H1 (cell line): Measurements from ENCODE around the gene PDZD11. TPM values are rescaled to one million over a fixed set of nuclear protein-coding genes. Genes with fewer than 3 reads are reported as not detected.

ENCODE experiments used
- BACH1 ChIP-seq: IDR thresholded peaks from 2 replicates; pipeline ENCODE4 v1.6.1; 2012; ENCODE audit warnings: low read length, improper control_type of control experiment
- BCL11A ChIP-seq, 2 experiments: IDR thresholded peaks; one replicate each; pipeline ENCODE4 v1.6.1; 2011; ENCODE audit warnings: low read depth in 2 of 2, low read length in 2 of 2, mild to moderate bottlenecking in 2 of 2
- CTCF ChIP-seq, 3 experiments: IDR thresholded peaks; 1 replicate in 2 of 3; 2 replicates in 1 of 3; pipeline versions ENCODE4 v1.5.1 to v1.6.1; 2011; ENCODE audit warnings: low read length in 3 of 3, mild to moderate bottlenecking in 3 of 3, inconsistent platforms in 2 of 3, low read depth in 1 of 3, moderate library complexity in 1 of 3; ENCODE audit not compliant: insufficient read depth in 1 of 3; ENCODE audit errors: control extremely low read depth in 1 of 3
- EGR1 ChIP-seq: IDR thresholded peaks from 2 replicates; pipeline ENCODE4 v1.6.1; 2011; ENCODE audit warnings: low read depth, low read length, borderline replicate concordance
- HDAC2 ChIP-seq, 2 experiments: fragments of 300-600 bp in 1 of 2; sonication (generic) in 1 of 2; IDR thresholded peaks; 2 replicates each; pipeline ENCODE4 v1.6.1; 2011 to 2012; ENCODE audit warnings: low read depth in 2 of 2, low read length in 2 of 2, mild to moderate bottlenecking in 2 of 2, moderate library complexity in 2 of 2, borderline replicate concordance in 1 of 2, inconsistent platforms in 1 of 2
- HDAC6 ChIP-seq: IDR thresholded peaks from one replicate; pipeline ENCODE4 v1.7.1; 2012; ENCODE audit warnings: low read depth, mild to moderate bottlenecking, inconsistent platforms, low read length, moderate library complexity
- JUND ChIP-seq: IDR thresholded peaks from 2 replicates; pipeline ENCODE4 v1.6.1; 2011; ENCODE audit warnings: mild to moderate bottlenecking, improper control_type of control experiment, low read length
- KDM4A ChIP-seq: IDR thresholded peaks from one replicate; pipeline ENCODE4 v1.7.1; 2012; ENCODE audit warnings: low read depth, mild to moderate bottlenecking, moderate library complexity, low read length, inconsistent platforms; ENCODE audit not compliant: severe bottlenecking
- KDM5A ChIP-seq: fragments of 200-600 bp; IDR thresholded peaks from 2 replicates; pipeline ENCODE4 v1.7.1; 2012; ENCODE audit warnings: mild to moderate bottlenecking, low read length, inconsistent platforms, mixed read lengths
- SAP30 ChIP-seq: fragments of 300-600 bp; sonication (generic); IDR thresholded peaks from 2 replicates; pipeline ENCODE4 v1.7.1; 2012; ENCODE audit warnings: low read length, moderate library complexity, mild to moderate bottlenecking, inconsistent platforms; ENCODE audit not compliant: insufficient read depth, insufficient replicate concordance
- SIN3A ChIP-seq, 2 experiments: IDR thresholded peaks in 1 of 2; conservative IDR thresholded peaks in 1 of 2; 2 replicates each; pipeline ENCODE4 v1.6.1; 2011 to 2012; ENCODE audit warnings: low read length in 2 of 2, improper control_type of control experiment in 1 of 2, low read depth in 1 of 2, mild to moderate bottlenecking in 1 of 2
- SP2 ChIP-seq: IDR thresholded peaks from 2 replicates; pipeline ENCODE4 v1.6.1; 2012; ENCODE audit warnings: mild to moderate bottlenecking, low read length, inconsistent platforms
- TAF1 ChIP-seq: IDR thresholded peaks from 2 replicates; pipeline ENCODE4 v1.6.1; 2011; ENCODE audit warnings: mild to moderate bottlenecking, low read depth, low read length
- TAF7 ChIP-seq: optimal IDR thresholded peaks from 2 replicates; pipeline ENCODE3; 2011; ENCODE audit warnings: low read depth, mild to moderate bottlenecking, inconsistent platforms, low read length, moderate library complexity, borderline replicate concordance
- TBP ChIP-seq: IDR thresholded peaks from 2 replicates; pipeline ENCODE4 v1.6.1; 2011; ENCODE audit warnings: low read depth, low read length, improper control_type of control experiment
- TEAD4 ChIP-seq: IDR thresholded peaks from 2 replicates; pipeline ENCODE4 v1.6.1; 2012; ENCODE audit warnings: low read depth, low read length, inconsistent platforms, mixed read lengths
- polyA plus RNA-seq, 7 experiments: library from polyadenylated mRNA; depleted of rRNA in 3 of 7; stranded (reverse) in 5 of 7; unstranded in 2 of 7; fragments of >200 nt in 5 of 7; fragments of 200-250 nt in 2 of 7; gene quantifications; 1 replicate in 5 of 7; 2 replicates in 1 of 7; 4 replicates in 1 of 7; pipeline versions ENCODE4 v1.2.1 to v1.2.3, GENCODE V29; 2011 to 2013; ENCODE audit warnings: missing spikeins in 2 of 7, mixed read lengths in 2 of 7
- total RNA-seq: library from RNA; stranded (reverse); fragmentation: NEBNext Ultra II Directional; extraction: Animal tissue kit (Norgen Biotek cat#: 25700); gene quantifications from 2 replicates; pipeline ENCODE4 v1.2.1, GENCODE V29; 2021

PDZD11 gene
- total and polyA plus RNA-seq, 2 of the 8 experiments (the other 6 are each of a cell fraction or from before 2014, with no cell fraction given): 31.5 to 55.9 TPM

DNA sequence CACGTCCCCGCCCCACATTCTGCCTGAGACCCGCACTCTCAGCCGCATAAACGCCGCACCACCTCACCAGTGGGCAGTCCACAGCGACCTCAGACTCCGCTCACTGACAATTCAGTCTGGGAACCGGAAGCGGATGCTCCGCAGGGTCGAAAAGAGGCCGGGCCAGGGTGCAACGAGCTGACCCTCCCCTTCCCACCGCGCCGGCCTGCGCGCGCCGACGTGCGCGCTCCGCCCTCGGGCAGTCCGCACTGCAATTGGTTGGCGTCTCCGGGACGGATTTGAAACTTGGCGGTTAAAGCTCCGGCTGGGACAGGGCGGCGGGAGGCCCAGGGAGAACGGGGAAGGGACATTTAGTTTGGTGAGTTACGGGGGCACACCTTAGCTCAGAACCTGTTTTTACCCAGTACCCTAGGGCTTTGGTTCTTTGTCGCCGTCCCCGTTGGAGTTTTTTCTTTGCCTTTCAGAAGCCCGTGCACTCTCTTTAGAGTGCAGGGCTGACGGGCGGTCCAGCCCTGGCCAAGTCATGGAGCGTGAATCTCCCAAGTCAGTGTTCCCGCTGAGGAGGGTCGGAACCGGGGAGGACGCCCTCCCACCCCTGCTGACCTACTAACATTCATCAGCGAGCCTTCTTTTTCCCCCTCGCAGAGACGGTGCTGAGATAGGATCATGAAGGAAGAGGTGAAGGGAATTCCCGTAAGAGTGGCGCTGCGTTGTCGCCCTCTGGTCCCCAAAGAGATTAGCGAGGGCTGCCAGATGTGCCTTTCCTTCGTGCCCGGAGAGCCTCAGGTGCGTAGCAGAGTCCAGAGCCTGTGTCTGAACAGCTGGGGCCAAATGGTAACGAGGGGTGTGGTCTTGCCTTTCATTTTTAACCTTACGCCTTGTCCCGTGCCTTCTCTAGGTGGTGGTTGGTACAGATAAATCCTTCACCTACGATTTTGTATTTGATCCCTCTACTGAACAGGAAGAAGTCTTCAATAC is at the start of gene PDZD11, which contains the start of gene KIF4A (continued):
- TF ChIP-seq SAP30: peak; percentile 31
- TF ChIP-seq CTCF (IDR thresholded peaks at IDR 0.05; ENCODE audit: control extremely low read depth in 1 of 3, insufficient read depth in 1 of 3, low read depth in 1 of 3, low read length in 3 of 3): no peak
- no peak for TF ChIP-seq EGR1
- peak; percentile 21 for TF ChIP-seq KDM4A
- no peak for TF ChIP-seq BCL11A (IDR thresholded peaks at IDR 0.05; ENCODE audit: low read depth in 2 of 2, low read length in 2 of 2)
- TF ChIP-seq SP2: no peak
- peak in 1 of 2 experiments; percentile 70; a peak in 2 of 4 replicates for TF ChIP-seq SIN3A (conservative IDR thresholded peaks at IDR 0.05 in 1 of 2, IDR thresholded peaks at IDR 0.05 in 1 of 2; ENCODE audit: low read depth in 1 of 2, low read length in 2 of 2)
- TF ChIP-seq HDAC6: no peak
- no peak for TF ChIP-seq HDAC2 (IDR thresholded peaks at IDR 0.05; ENCODE audit: borderline replicate concordance in 1 of 2, low read depth in 2 of 2, low read length in 2 of 2)
- TF ChIP-seq TAF7: no peak
- TF ChIP-seq TBP: 0 out of 2 replicates have a peak, but pooled peaks have one; percentile 42
- no peak for TF ChIP-seq KDM5A
- TF ChIP-seq TEAD4: no peak
- peak; percentile 41; the same call in 1 of the 2 replicates for TF ChIP-seq TAF1
- TF ChIP-seq BACH1: no peak
- no peak for TF ChIP-seq JUND
